OCI-LY7 (cell line): ENCODE results near the gene COL3A1.

Experiments
- CTCF ChIP-seq: fragments of 200-600 bp; sonication (generic); conservative IDR thresholded peaks from 2 replicates; pipeline ENCODE4 v1.5.1; 2014; ENCODE audit warnings: mild to moderate bottlenecking, antibody characterized with exemption, low read length, moderate library complexity, mixed read lengths
- EZH2phosphoT487 ChIP-seq: fragments of 200-600 bp; sonication (generic); IDR thresholded peaks from 2 replicates; pipeline ENCODE4 v1.6.1; 2018; ENCODE audit warnings: low read depth, borderline replicate concordance, mild to moderate bottlenecking, mixed run types, antibody characterized with exemption, low read length, moderate library complexity, mixed read lengths

- no peak for TF ChIP-seq CTCF
- TF ChIP-seq EZH2phosphoT487 = no peak
Measured at GRCh38 chr2:189000221-189000620, 26.0 kb downstream of the COL3A1 start.
